WTC11 (cell line): Measurements from ENCODE around the gene PGAP6. TPM values are rescaled to one million over a fixed set of nuclear protein-coding genes. Genes with fewer than 3 reads are reported as not detected.
A peak's percentile ranks its signal among the peaks of the same experiment; 100 is the strongest.

Experiments
- ATAC-seq: fragments of 200-7000 bp; cut with Tn5 transposase; 2 replicates; pipeline ENCODE4 v1.10.0; 2021; ENCODE audit warnings: mild to moderate bottlenecking, moderate library complexity
- CTCF ChIA-PET: fragments of 300-600 bp; sonication (Branson Sonifier 250); formaldehyde crosslinking; loops from one replicate; lab custom pipeline; 2021; ENCODE audit warnings: antibody characterized with exemption; lab: Charles Lee
- POLR2A ChIA-PET: fragments of 350-600 bp; sonication (Branson Sonifier 250); formaldehyde crosslinking; loops from one replicate; lab custom pipeline; 2021; ENCODE audit warnings: antibody characterized with exemption; lab: Charles Lee
- DNase-seq: peaks from one replicate; pipeline ENCODE4 v3.0.0; 2021; ENCODE audit warnings: low spot score
- H3K27ac Mint-ChIP-seq: 2 replicates; pipeline ENCODE4 v1.8.0; 2021; ENCODE audit warnings: mixed read lengths
- H3K27me3 Mint-ChIP-seq: 2 replicates; pipeline ENCODE4 v1.8.0; 2021; ENCODE audit warnings: low read depth, mild to moderate bottlenecking, moderate library complexity, mixed read lengths
- H3K36me3 Mint-ChIP-seq: 2 replicates; pipeline ENCODE4 v1.8.0; 2021; ENCODE audit warnings: mixed read lengths
- H3K4me1 Mint-ChIP-seq: 2 replicates; pipeline ENCODE4 v1.8.0; 2022; ENCODE audit warnings: mixed read lengths
- H3K4me3 Mint-ChIP-seq: 2 replicates; pipeline ENCODE4 v1.8.0; 2021; ENCODE audit warnings: mild to moderate bottlenecking, moderate library complexity, mixed read lengths
- H3K9me3 Mint-ChIP-seq: 2 replicates; pipeline ENCODE4 v1.8.0; 2021; ENCODE audit warnings: mixed read lengths
- CREM ChIP-seq: sonication (generic); formaldehyde crosslinking; IDR thresholded peaks from 2 replicates; pipeline ENCODE4 v1.8.1; 2022; ENCODE audit warnings: mild to moderate bottlenecking, missing genetic modification reagents, moderate library complexity
- FOXJ3 ChIP-seq: sonication (generic); formaldehyde crosslinking; IDR thresholded peaks from 2 replicates; pipeline ENCODE4 v1.9.0; 2021; ENCODE audit warnings: missing genetic modification reagents, mild to moderate bottlenecking, borderline replicate concordance
- FOXK1 ChIP-seq: sonication (generic); formaldehyde crosslinking; IDR thresholded peaks from 2 replicates; pipeline ENCODE4 v1.8.0; 2022; ENCODE audit warnings: mild to moderate bottlenecking, moderate library complexity, missing genetic modification reagents
- GABPB1 ChIP-seq: sonication (generic); formaldehyde crosslinking; IDR thresholded peaks from 2 replicates; pipeline ENCODE4 v1.8.1; 2023; ENCODE audit warnings: mild to moderate bottlenecking, missing genetic modification reagents
- HMGXB4 ChIP-seq: sonication (generic); formaldehyde crosslinking; IDR thresholded peaks from 2 replicates; pipeline ENCODE4 v1.8.1; 2023; ENCODE audit warnings: mild to moderate bottlenecking, moderate library complexity, missing genetic modification reagents
- JAZF1 ChIP-seq: fragments of 250-450 bp; sonication (Bioruptor Pico); IDR thresholded peaks from 2 replicates; pipeline ENCODE4 v1.9.0; 2021; ENCODE audit warnings: moderate library complexity, mild to moderate bottlenecking, inconsistent platforms
- NFATC4 ChIP-seq: fragments of 250-450 bp; sonication (Bioruptor Pico); IDR thresholded peaks from 2 replicates; pipeline ENCODE4 v1.9.0; 2021; ENCODE audit warnings: mild to moderate bottlenecking
- NFE2L1 ChIP-seq: sonication (generic); formaldehyde crosslinking; IDR thresholded peaks from 2 replicates; pipeline ENCODE4 v1.8.1; 2023; ENCODE audit warnings: missing genetic modification reagents
- SOX15 ChIP-seq: fragments of 250-450 bp; sonication (Bioruptor Pico); IDR thresholded peaks from 2 replicates; pipeline ENCODE4 v1.9.0; 2021; ENCODE audit warnings: mild to moderate bottlenecking
- TCF7 ChIP-seq: sonication (generic); formaldehyde crosslinking; IDR thresholded peaks from 2 replicates; pipeline ENCODE4 v1.8.0; 2022; ENCODE audit warnings: mild to moderate bottlenecking, low read depth, missing genetic modification reagents, moderate library complexity
- ZMAT4 ChIP-seq: fragments of 250-450 bp; sonication (Bioruptor Pico); IDR thresholded peaks from 2 replicates; pipeline ENCODE4 v1.9.0; 2021; ENCODE audit warnings: mild to moderate bottlenecking
- ZNF138 ChIP-seq: sonication (generic); formaldehyde crosslinking; conservative IDR thresholded peaks from 2 replicates; pipeline ENCODE4 v1.8.1; 2022; ENCODE audit warnings: mild to moderate bottlenecking, moderate library complexity, missing genetic modification reagents
- ZNF281 ChIP-seq: sonication (generic); formaldehyde crosslinking; IDR thresholded peaks from 2 replicates; pipeline ENCODE4 v1.8.0; 2023; ENCODE audit warnings: mild to moderate bottlenecking, missing genetic modification reagents
- ZNF317 ChIP-seq: sonication (generic); formaldehyde crosslinking; IDR thresholded peaks from 2 replicates; pipeline ENCODE4 v1.8.1; 2023; ENCODE audit warnings: low read depth, mild to moderate bottlenecking, moderate library complexity, missing genetic modification reagents, borderline replicate concordance
- ZNF416 ChIP-seq: fragments of 250-450 bp; sonication (Bioruptor Pico); IDR thresholded peaks from 2 replicates; pipeline ENCODE4 v1.9.0; 2021; ENCODE audit warnings: mild to moderate bottlenecking, inconsistent platforms
- total RNA-seq: library from RNA; stranded (reverse); gene quantifications from 3 replicates; pipeline ENCODE4 v1.2.3, GENCODE V29; 2021
- TF ChIP-seq, protein P1 (sequence below): sonication (generic); formaldehyde crosslinking; IDR thresholded peaks from 2 replicates; pipeline ENCODE4 v1.8.0; 2022; ENCODE audit warnings: mild to moderate bottlenecking, missing genetic modification reagents
- TF ChIP-seq, protein P2 (sequence below): sonication (generic); formaldehyde crosslinking; IDR thresholded peaks from 2 replicates; pipeline ENCODE4 v1.8.1; 2022; ENCODE audit warnings: low read depth, mild to moderate bottlenecking, moderate library complexity, missing genetic modification reagents, borderline replicate concordance
- TF ChIP-seq, protein P3 (sequence below): fragments of 250-450 bp; sonication (Bioruptor Pico); IDR thresholded peaks from 2 replicates; pipeline ENCODE4 v1.9.0; 2021; ENCODE audit warnings: moderate library complexity, mild to moderate bottlenecking, inconsistent platforms, borderline replicate concordance

The PGAP6 gene
- total RNA-seq, 1 experiment from 2014 or later: 108 TPM

DNA sequence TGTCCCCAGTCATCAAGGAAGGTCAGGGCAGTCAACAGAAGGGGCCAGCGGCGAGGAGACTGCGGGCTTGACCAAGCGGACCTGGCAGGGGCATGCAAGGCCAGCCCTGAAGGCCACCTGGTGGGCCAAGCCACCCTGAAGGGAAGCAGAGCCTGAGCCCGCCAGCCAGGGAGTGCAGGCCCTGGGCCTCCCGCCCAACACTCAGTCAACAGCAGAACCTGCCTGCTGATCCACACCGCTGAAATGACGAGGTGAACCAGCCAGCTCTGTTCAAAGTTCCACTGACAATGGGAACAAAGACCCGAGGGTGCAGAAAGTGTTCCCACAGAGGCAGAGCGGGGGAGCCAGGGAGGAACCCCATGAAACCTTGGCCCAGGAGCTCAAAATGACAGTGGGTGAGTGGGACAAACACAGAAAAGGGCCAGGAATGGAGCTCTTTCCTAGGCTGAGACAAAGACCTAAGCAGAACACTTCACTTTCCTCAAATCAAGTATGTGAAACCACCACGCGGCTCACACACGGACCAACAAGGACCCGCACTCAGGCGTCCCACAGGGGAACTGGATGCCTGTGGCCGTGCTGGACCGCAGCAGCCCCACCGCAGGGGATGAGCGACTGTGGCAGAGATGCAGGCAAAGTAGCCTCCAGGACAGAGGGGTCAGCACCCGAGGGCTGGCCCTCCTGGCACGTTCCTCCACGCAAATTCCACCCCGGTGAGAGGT, 41.2 kb downstream of the PGAP6 start:
- CTCF ChIA-PET: interaction anchor here (0.9 kb wide), 1 partner anchor 12 kb away, joined by 3 read pairs; no protein-coding TSS in a partner anchor
- Mint-ChIP-seq H3K4me1 (peaks cover 11% of the 10 kb centered on the region), H3K36me3 (peaks cover 35% of the 10 kb centered on the region), H3K27ac (peak overlapping the region; percentile 72), H3K27me3 (no peaks in the 10 kb centered on the region), H3K9me3 (peaks cover 4% of the 10 kb centered on the region; the same call in 1 of the 2 replicates), H3K4me3 (no peak overlapping the region)
- POLR2A ChIA-PET: no interaction called here
- no peak for DNase-seq
- TF ChIP-seq TCF7 (no peak), FOXK1 (no peak), JAZF1 (CRISPR knock-in tag) (no peak), GABPB1 (CRISPR knock-in tag) (no peak), NFE2L1 (CRISPR knock-in tag) (no peak), FOXJ3 (CRISPR knock-in tag) (no peak), ZMAT4 (CRISPR knock-in tag) (no peak), CREM (CRISPR knock-in tag) (no peak), HMGXB4 (CRISPR knock-in tag) (no peak), ZNF416 (CRISPR knock-in tag) (no peak), SOX15 (CRISPR knock-in tag) (no peak), ZNF317 (CRISPR knock-in tag) (no peak), NFATC4 (CRISPR knock-in tag) (no peak), ZNF138 (no peak)
- TF ChIP-seq, protein P1, sequence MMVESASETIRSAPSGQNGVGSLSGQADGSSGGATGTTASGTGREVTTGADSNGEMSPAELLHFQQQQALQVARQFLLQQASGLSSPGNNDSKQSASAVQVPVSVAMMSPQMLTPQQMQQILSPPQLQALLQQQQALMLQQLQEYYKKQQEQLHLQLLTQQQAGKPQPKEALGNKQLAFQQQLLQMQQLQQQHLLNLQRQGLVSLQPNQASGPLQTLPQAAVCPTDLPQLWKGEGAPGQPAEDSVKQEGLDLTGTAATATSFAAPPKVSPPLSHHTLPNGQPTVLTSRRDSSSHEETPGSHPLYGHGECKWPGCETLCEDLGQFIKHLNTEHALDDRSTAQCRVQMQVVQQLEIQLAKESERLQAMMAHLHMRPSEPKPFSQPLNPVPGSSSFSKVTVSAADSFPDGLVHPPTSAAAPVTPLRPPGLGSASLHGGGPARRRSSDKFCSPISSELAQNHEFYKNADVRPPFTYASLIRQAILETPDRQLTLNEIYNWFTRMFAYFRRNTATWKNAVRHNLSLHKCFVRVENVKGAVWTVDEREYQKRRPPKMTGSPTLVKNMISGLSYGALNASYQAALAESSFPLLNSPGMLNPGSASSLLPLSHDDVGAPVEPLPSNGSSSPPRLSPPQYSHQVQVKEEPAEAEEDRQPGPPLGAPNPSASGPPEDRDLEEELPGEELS (CRISPR knock-in tag): no peak
- TF ChIP-seq, protein P2, sequence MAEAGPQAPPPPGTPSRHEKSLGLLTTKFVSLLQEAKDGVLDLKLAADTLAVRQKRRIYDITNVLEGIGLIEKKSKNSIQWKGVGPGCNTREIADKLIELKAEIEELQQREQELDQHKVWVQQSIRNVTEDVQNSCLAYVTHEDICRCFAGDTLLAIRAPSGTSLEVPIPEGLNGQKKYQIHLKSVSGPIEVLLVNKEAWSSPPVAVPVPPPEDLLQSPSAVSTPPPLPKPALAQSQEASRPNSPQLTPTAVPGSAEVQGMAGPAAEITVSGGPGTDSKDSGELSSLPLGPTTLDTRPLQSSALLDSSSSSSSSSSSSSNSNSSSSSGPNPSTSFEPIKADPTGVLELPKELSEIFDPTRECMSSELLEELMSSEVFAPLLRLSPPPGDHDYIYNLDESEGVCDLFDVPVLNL (CRISPR knock-in tag): no peak
- ATAC-seq: no peak

GRCh38 chr16:339680-340079, 42.1 kb downstream of the PGAP6 start:
- ChIA-PET POLR2A (no interaction called here), CTCF (no interaction called here)
- peaks cover 11% of the 10 kb centered on the region for H3K4me1 Mint-ChIP-seq
- DNase-seq (no peak), ATAC-seq (no peak)
- H3K4me3 Mint-ChIP-seq: no peak overlapping the region
- H3K27me3 Mint-ChIP-seq: no peaks in the 10 kb centered on the region
- peak overlapping the region; percentile 72; the same call in 1 of the 2 replicates for H3K27ac Mint-ChIP-seq
- H3K9me3 Mint-ChIP-seq: peaks cover 5% of the 10 kb centered on the region
- H3K36me3 Mint-ChIP-seq: peaks cover 26% of the 10 kb centered on the region
- no peak for TF ChIP-seq ZNF281 (CRISPR knock-in tag)
- TF ChIP-seq, protein P1 (CRISPR knock-in tag): no peak
- TF ChIP-seq CREM (CRISPR knock-in tag): no peak
- TF ChIP-seq, protein P3, sequence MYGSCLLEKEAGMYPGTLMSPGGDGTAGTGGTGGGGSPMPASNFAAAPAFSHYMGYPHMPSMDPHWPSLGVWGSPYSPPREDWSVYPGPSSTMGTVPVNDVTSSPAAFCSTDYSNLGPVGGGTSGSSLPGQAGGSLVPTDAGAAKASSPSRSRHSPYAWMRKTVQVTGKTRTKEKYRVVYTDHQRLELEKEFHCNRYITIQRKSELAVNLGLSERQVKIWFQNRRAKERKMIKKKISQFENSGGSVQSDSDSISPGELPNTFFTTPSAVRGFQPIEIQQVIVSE (CRISPR knock-in tag): no peak
- no peak for TF ChIP-seq ZMAT4 (CRISPR knock-in tag)
